ENCODE measurements around the gene ZNF200. TPM values are rescaled to one million over a fixed set of nuclear protein-coding genes. Genes with fewer than 3 reads are reported as not detected.
"Not testable (repeated sequence)": the region's sequence is repeated elsewhere in the genome, so short reads cannot be mapped to it uniquely, and the experiment has no call there.

ZNF200 gene
- total and polyA plus RNA-seq, 9 donors, result 5.3 to 8.4 (median 6.8) TPM

GRCh38 chr16:3274490-3274889 is 39.5 kb upstream of the ZNF200 start:
- 39% methylated on average over 2 of the region's 4 CpGs for WGBS (ENCODE audit: insufficient coverage)
- no peaks in the 10 kb centered on the region for H3K36me3 ChIP-seq (ENCODE audit: control insufficient read depth, insufficient read depth, low read length)
- no peaks in the 10 kb centered on the region for H3K9me3 ChIP-seq (replicated peaks; ENCODE audit: control insufficient read depth, low read depth, low read length)
- H3K4me1 ChIP-seq (ENCODE audit: control insufficient read depth, insufficient read depth, low read length), result no peaks in the 10 kb centered on the region
- no peak overlapping the region for H3K27ac ChIP-seq (ENCODE audit: low read length)
- peaks cover 12% of the 10 kb centered on the region for H3K27me3 ChIP-seq (ENCODE audit: control insufficient read depth, insufficient read depth, low read length)
- no peak overlapping the region for H3K4me3 ChIP-seq (ENCODE audit: low read length)
- no peak for DNase-seq

- not testable (repeated sequence) for H3K9me3 ChIP-seq (replicated peaks; ENCODE audit: control insufficient read depth, low read depth, low read length); H3K27ac ChIP-seq (ENCODE audit: low read length); H3K4me1 ChIP-seq (ENCODE audit: control insufficient read depth, insufficient read depth, low read length); DNase-seq; H3K27me3 ChIP-seq (ENCODE audit: control insufficient read depth, insufficient read depth, low read length); H3K4me3 ChIP-seq (ENCODE audit: low read length); H3K36me3 ChIP-seq (ENCODE audit: control insufficient read depth, insufficient read depth, low read length)
- no CpG with 5 or more reads among the region's 22 CpGs for WGBS (ENCODE audit: insufficient coverage)
Measured at GRCh38 chr16:3271281-3271680, 36.3 kb upstream of the ZNF200 start.

GRCh38 chr16:3270718-3271117 is 35.8 kb upstream of the ZNF200 start:
- no CpG with 5 or more reads among the region's 5 CpGs for WGBS (ENCODE audit: insufficient coverage)
- not testable (repeated sequence) for H3K4me1 ChIP-seq (ENCODE audit: control insufficient read depth, insufficient read depth, low read length); H3K36me3 ChIP-seq (ENCODE audit: control insufficient read depth, insufficient read depth, low read length); H3K27ac ChIP-seq (ENCODE audit: low read length); H3K9me3 ChIP-seq (replicated peaks; ENCODE audit: control insufficient read depth, low read depth, low read length); H3K27me3 ChIP-seq (ENCODE audit: control insufficient read depth, insufficient read depth, low read length); DNase-seq; H3K4me3 ChIP-seq (ENCODE audit: low read length)

- Histone ChIP-seq H3K9me3 (replicated peaks; ENCODE audit: control insufficient read depth, low read depth, low read length) (no peaks in the 10 kb centered on the region), H3K36me3 (ENCODE audit: control insufficient read depth, insufficient read depth, low read length) (no peaks in the 10 kb centered on the region), H3K4me3 (ENCODE audit: low read length) (no peak overlapping the region), H3K27ac (ENCODE audit: low read length) (no peak overlapping the region), H3K27me3 (ENCODE audit: control insufficient read depth, insufficient read depth, low read length) (no peaks in the 10 kb centered on the region), H3K4me1 (ENCODE audit: control insufficient read depth, insufficient read depth, low read length) (peaks cover 9% of the 10 kb centered on the region)
- no peak for DNase-seq
- no CpG with 5 or more reads among the region's 1 CpG for WGBS (ENCODE audit: insufficient coverage)
Measured at GRCh38 chr16:3268294-3268693, 33.3 kb upstream of the ZNF200 start.

- DNase-seq, result peak; percentile 60
- Histone ChIP-seq H3K36me3 (ENCODE audit: control insufficient read depth, insufficient read depth, low read length) (no peaks in the 10 kb centered on the region), H3K9me3 (replicated peaks; ENCODE audit: control insufficient read depth, low read depth, low read length) (no peaks in the 10 kb centered on the region), H3K4me1 (ENCODE audit: control insufficient read depth, insufficient read depth, low read length) (peaks cover 12% of the 10 kb centered on the region), H3K4me3 (ENCODE audit: low read length) (no peak overlapping the region), H3K27me3 (ENCODE audit: control insufficient read depth, insufficient read depth, low read length) (no peaks in the 10 kb centered on the region), H3K27ac (ENCODE audit: low read length) (no peak overlapping the region)
- WGBS (ENCODE audit: insufficient coverage), result no CpG with 5 or more reads among the region's 5 CpGs
Measured at GRCh38 chr16:3266873-3267537, 32.0 kb upstream of the ZNF200 start.

- WGBS (ENCODE audit: insufficient coverage), result under 1% methylated on average over 67 of the region's 77 CpGs
- H3K27me3 ChIP-seq (ENCODE audit: control insufficient read depth, insufficient read depth, low read length), result no peaks in the 10 kb centered on the region
- H3K4me1 ChIP-seq (ENCODE audit: control insufficient read depth, insufficient read depth, low read length), result peaks cover 12% of the 10 kb centered on the region
- peak; percentile 99 for DNase-seq
- no peaks in the 10 kb centered on the region for H3K9me3 ChIP-seq (replicated peaks; ENCODE audit: control insufficient read depth, low read depth, low read length)
- H3K36me3 ChIP-seq (ENCODE audit: control insufficient read depth, insufficient read depth, low read length), result no peaks in the 10 kb centered on the region
- H3K4me3 ChIP-seq (ENCODE audit: low read length), result peak overlapping the region; percentile 82
- peak overlapping the region; percentile 99 for H3K27ac ChIP-seq (ENCODE audit: low read length)
Measured at GRCh38 chr16:3264137-3265036, 29.4 kb upstream of the ZNF200 start.

GRCh38 chr16:3262517-3262916 is 27.6 kb upstream of the ZNF200 start:
- no peaks in the 10 kb centered on the region for H3K36me3 ChIP-seq (ENCODE audit: control insufficient read depth, insufficient read depth, low read length)
- no peak for DNase-seq
- H3K4me1 ChIP-seq (ENCODE audit: control insufficient read depth, insufficient read depth, low read length), result peaks cover 14% of the 10 kb centered on the region
- no peak overlapping the region for H3K4me3 ChIP-seq (ENCODE audit: low read length)
- H3K27me3 ChIP-seq (ENCODE audit: control insufficient read depth, insufficient read depth, low read length), result no peaks in the 10 kb centered on the region
- no peaks in the 10 kb centered on the region for H3K9me3 ChIP-seq (replicated peaks; ENCODE audit: control insufficient read depth, low read depth, low read length)
- no peak overlapping the region for H3K27ac ChIP-seq (ENCODE audit: low read length)
- WGBS (ENCODE audit: insufficient coverage), result 92% methylated on average over 1 of the region's 4 CpGs

- Histone ChIP-seq H3K4me3 (ENCODE audit: low read length) (no peak overlapping the region), H3K4me1 (ENCODE audit: control insufficient read depth, insufficient read depth, low read length) (peaks cover 9% of the 10 kb centered on the region), H3K27me3 (ENCODE audit: control insufficient read depth, insufficient read depth, low read length) (peaks cover 6% of the 10 kb centered on the region), H3K36me3 (ENCODE audit: control insufficient read depth, insufficient read depth, low read length) (no peaks in the 10 kb centered on the region), H3K9me3 (replicated peaks; ENCODE audit: control insufficient read depth, low read depth, low read length) (no peaks in the 10 kb centered on the region), H3K27ac (ENCODE audit: low read length) (no peak overlapping the region)
- no peak for DNase-seq
- WGBS (ENCODE audit: insufficient coverage), result 82% methylated on average over 3 of the region's 8 CpGs
Measured at GRCh38 chr16:3259836-3260235, 24.9 kb upstream of the ZNF200 start.

GRCh38 chr16:3256866-3257465 is 22.0 kb upstream of the ZNF200 start:
- Histone ChIP-seq H3K4me1 (ENCODE audit: control insufficient read depth, insufficient read depth, low read length) (peaks cover 2% of the 10 kb centered on the region), H3K4me3 (ENCODE audit: low read length) (no peak overlapping the region), H3K36me3 (ENCODE audit: control insufficient read depth, insufficient read depth, low read length) (no peaks in the 10 kb centered on the region), H3K9me3 (replicated peaks; ENCODE audit: control insufficient read depth, low read depth, low read length) (no peaks in the 10 kb centered on the region), H3K27ac (ENCODE audit: low read length) (no peak overlapping the region), H3K27me3 (ENCODE audit: control insufficient read depth, insufficient read depth, low read length) (peaks cover 12% of the 10 kb centered on the region)
- no peak for DNase-seq
- 70% methylated on average over 9 of the region's 9 CpGs for WGBS (ENCODE audit: insufficient coverage)

- Histone ChIP-seq H3K9me3 (replicated peaks; ENCODE audit: control insufficient read depth, low read depth, low read length) (no peaks in the 10 kb centered on the region), H3K27ac (ENCODE audit: low read length) (no peak within 1 kb of the TSS), H3K27me3 (ENCODE audit: control insufficient read depth, insufficient read depth, low read length) (peaks cover 12% of the 10 kb centered on the region), H3K4me1 (ENCODE audit: control insufficient read depth, insufficient read depth, low read length) (peaks cover 2% of the 10 kb centered on the region), H3K4me3 (ENCODE audit: low read length) (no peak within 1 kb of the TSS), H3K36me3 (ENCODE audit: control insufficient read depth, insufficient read depth, low read length) (no peaks in the 10 kb centered on the region)
- 85% methylated on average over 12 of the region's 14 CpGs for WGBS (ENCODE audit: insufficient coverage)
- DNase-seq, result peak; percentile 49
Measured at GRCh38 chr16:3256146-3256865, 21.3 kb upstream of the ZNF200 start, which contains the start of gene MEFV. Gene MEFV, minus strand, starts transcription at chr16:3256633. Its CDS starts 46 bp downstream, at chr16:3256587.

All from muscle of leg (tissue), 11 donors.